Hepatocyte (in vitro differentiated cells): ENCODE measurements around the gene ATG10.

Source experiments
- CTCF ChIP-seq: fragments of 200-600 bp; sonication (generic); IDR thresholded peaks from 2 replicates; pipeline ENCODE4 v1.5.1; 2016; ENCODE audit warnings: antibody characterized with exemption, mild to moderate bottlenecking; ENCODE audit not compliant: poor library complexity
- EZH2 ChIP-seq: fragments of 200-600 bp; sonication (generic); IDR thresholded peaks from 2 replicates; pipeline ENCODE4 v1.6.1; 2016; ENCODE audit warnings: antibody characterized with exemption, mild to moderate bottlenecking, borderline replicate concordance
- EZH2phosphoT487 ChIP-seq: fragments of 200-600 bp; sonication (generic); IDR thresholded peaks from one replicate; pipeline ENCODE4 v1.6.1; 2018; ENCODE audit warnings: antibody characterized with exemption, mild to moderate bottlenecking, low read depth, moderate library complexity; ENCODE audit not compliant: unreplicated experiment, severe bottlenecking

- TF ChIP-seq CTCF (no peak), EZH2phosphoT487 (no peak), EZH2 (no peak)
Observed at GRCh38 chr5:81971712-81972491, at the start of gene ATG10.
